GM12891 (cell line): ENCODE data around the gene FCGR2B.

Experiments
- POLR2A ChIP-seq: IDR thresholded peaks from 2 replicates; pipeline ENCODE4 v1.6.1; 2011; ENCODE audit warnings: low read depth, low read length, control low read depth
- POLR2AphosphoS5 ChIP-seq: IDR thresholded peaks from 2 replicates; pipeline ENCODE4 v1.6.1; 2011; ENCODE audit warnings: low read depth, low read length, control low read depth
- SPI1 ChIP-seq: IDR thresholded peaks from 2 replicates; pipeline ENCODE4 v1.6.1; 2011; ENCODE audit warnings: low read depth, low read length, control low read depth
- TAF1 ChIP-seq: IDR thresholded peaks from 2 replicates; pipeline ENCODE4 v1.6.1; 2011; ENCODE audit warnings: low read depth, low read length, control low read depth

GRCh38 chr1:161706482-161707347, 43.8 kb downstream of the FCGR2B start, which contains the start of gene FCRLA:
- peak; percentile 92 for TF ChIP-seq POLR2AphosphoS5
- peak; percentile 95 for TF ChIP-seq POLR2A
- peak; percentile 79 for TF ChIP-seq TAF1
- TF ChIP-seq SPI1: no peak
